GM18526 (cell line): ENCODE data around the gene FBXL3.

Source experiments
- POLR2A ChIP-seq: IDR thresholded peaks from 3 replicates; pipeline ENCODE4 v1.6.1; 2011; ENCODE audit not compliant: insufficient read length; ENCODE audit errors: extremely low read depth

Gene FBXL3

GRCh38 chr13:77002590-77003190 lies 24.3 kb downstream of the FBXL3 start:
- TF ChIP-seq POLR2A, result no peak

DNA sequence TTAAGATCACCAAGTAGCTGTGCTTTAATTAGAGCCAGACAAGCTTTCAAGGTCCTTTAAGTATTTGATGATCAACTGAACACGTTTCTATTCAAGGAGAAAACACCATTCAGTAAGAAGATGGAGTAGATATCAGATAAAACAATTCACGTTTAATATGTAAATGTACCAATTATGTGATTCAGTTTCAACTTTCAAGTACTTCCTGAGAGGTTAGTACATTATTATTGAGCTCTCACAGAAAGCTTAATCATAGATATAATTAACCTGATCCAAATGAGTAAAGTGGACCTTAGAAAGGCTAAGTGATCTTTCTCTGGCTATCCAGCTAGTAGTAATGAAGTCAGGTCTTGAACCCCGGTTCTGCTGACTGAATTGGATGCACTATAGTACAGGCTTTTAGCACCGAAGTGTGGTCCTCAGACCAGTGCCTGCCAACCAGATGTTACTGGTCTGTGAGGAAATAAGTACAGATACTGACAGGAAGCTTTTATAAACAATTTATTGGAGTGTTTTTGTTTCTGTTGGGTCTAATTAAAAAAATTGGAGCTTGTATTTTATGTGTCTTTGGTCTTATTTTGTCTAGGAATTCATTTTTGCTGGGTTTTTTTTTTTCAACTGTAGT lies 24.9 kb downstream of the FBXL3 start:
- no peak for TF ChIP-seq POLR2A

DNA sequence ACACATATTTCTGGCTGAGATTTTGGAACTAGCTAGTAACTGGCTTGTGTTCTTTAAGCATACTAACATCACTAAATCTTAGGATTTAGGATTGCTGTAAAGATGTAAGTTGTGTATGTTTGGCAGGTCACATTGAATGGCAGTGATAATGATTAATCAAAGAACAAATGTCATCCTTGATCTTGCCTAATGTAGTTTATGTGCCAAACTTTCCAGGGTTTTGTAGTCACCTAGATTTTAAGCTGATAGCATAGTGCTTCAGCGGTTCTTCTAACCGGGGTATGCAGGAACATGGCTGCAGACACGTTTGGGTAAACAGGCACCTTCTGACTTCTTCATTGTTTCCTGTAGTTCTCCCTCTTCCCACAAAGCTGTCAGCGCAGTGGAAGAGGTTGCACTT lies 25.4 kb downstream of the FBXL3 start:
- TF ChIP-seq POLR2A, result no peak

GRCh38 chr13:77000475-77000874 lies 26.5 kb downstream of the FBXL3 start:
- TF ChIP-seq POLR2A, result no peak

DNA sequence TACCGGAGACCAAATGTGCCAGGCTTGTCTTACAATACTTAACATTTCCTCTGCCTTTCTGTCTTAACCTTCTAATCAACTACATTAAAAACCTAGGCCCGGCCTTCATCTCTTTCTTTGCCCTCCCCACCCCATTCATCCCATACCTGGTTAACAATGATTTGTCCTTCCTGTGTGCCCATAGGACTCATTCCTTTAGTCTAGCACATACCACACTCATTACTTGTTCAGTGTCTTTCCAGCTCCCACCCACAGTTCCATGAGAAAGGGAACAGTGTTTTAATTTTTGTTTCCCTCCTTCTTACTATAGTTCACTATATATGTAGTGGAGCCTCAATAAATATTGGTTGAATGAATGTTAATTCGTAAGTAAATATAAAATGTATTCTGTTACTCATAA lies 32.7 kb downstream of the FBXL3 start:
- TF ChIP-seq POLR2A, result no peak

GRCh38 chr13:76993473-76993872 lies 33.5 kb downstream of the FBXL3 start:
- no peak for TF ChIP-seq POLR2A

- no peak for TF ChIP-seq POLR2A
Measured at GRCh38 chr13:76993021-76993420, 33.9 kb downstream of the FBXL3 start.

- TF ChIP-seq POLR2A, result no peak
Measured at GRCh38 chr13:76992548-76993001, 34.4 kb downstream of the FBXL3 start.

GRCh38 chr13:76991796-76992547 lies 35.0 kb downstream of the FBXL3 start, which contains the start of gene CLN5:
Gene CLN5, plus strand, starts transcription at chr13:76992081. Its CDS starts 18 bp downstream, at chr13:76992099.
- TF ChIP-seq POLR2A, result peak; percentile 98

- no peak for TF ChIP-seq POLR2A
Measured at GRCh38 chr13:76991432-76991795, 35.5 kb downstream of the FBXL3 start.

DNA sequence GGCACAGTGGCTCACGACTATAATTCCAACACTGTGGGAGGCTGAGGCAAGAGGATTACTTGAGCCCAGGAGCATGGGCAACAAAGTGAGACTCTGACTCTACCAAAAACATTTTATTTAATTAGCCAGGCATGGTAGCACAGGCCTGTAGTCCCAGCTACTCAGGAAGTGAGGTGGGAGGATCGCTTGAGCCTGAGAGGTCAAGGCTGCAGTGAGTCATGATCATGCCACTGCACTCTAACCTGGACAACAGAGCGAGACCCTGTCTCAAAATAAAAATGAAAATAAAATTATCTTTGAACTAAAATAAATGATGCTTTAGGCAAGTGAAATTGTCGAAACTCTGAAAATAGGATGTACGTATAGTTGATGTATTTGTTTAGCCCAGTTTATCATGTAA lies 43.3 kb downstream of the FBXL3 start:
- no peak for TF ChIP-seq POLR2A

GRCh38 chr13:76982061-76982460 lies 44.9 kb downstream of the FBXL3 start:
- no peak for TF ChIP-seq POLR2A

DNA sequence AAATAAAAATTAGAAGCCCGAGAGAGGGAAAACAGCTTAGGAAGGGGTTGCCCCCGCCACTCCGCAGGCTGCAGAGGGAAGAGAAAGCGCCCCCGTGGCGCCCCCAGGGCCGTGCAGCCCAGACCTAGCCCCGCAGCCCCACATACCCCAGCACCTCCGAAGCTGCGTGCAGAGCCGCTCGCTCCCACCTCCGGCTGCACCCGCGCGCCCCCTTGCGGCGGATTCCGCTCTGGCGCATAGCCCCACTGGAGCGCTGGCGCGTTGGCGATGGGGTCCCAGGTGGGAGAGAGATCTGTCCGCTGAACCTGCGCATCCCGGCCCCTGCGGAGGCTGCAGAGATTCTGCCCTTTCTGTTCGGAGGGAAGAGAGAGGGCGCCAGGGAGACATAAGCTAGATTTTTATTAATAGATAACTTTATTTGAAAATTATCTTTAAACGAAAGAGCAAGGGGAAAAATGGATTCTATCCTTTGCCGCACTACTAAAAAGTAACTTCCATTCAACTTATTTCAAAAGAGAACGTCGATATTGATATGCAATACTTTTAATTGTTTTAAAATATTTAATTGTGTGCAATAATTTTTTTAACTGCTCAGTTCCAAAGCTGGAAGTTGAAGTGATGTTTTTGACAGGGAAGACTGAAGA lies 46.8 kb downstream of the FBXL3 start:
- no peak for TF ChIP-seq POLR2A

DNA sequence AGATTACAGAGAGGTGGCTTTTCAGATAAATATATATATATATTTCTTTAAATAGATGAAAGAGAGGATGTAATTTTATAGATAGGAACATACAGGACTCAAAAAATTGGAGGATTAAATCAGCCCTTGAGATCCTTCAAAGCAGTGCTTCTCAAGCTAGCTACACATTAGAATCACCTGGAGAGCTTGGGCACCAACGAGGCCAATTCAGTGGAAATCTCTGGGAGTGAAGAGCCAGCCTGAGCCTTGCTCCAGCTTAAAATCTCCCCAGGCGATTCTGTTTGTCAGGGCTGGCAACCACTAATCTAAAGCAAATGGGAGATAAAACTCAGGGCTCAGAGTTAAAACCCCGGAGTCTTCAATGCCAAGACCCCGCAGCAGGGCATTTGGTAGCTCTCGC lies 50.0 kb downstream of the FBXL3 start:
- no peak for TF ChIP-seq POLR2A

GRCh38 chr13:76976490-76976889 lies 50.5 kb downstream of the FBXL3 start:
- no peak for TF ChIP-seq POLR2A

DNA sequence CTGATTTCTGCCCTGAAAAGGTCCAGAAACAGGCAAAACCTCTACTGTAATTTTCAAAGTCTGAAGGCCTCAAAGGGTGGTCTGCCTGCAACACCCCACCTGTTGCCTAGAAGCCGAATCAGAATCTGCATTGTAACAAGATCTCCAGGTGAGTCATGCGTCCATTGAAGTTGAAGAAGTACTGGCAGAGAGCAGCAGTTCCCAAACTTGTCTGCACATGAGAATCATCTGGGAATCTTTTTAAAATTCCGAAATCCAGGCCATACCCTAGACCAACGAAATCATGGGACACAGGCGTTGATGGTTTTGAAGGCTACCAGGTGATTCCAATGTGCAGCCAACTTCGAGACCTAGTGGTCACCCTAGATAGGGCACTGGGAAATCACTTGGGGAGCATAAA lies 51.1 kb downstream of the FBXL3 start:
- TF ChIP-seq POLR2A, result no peak
